HepG2 (cell line): ENCODE measurements around the gene MILR1. TPM values are rescaled to one million over a fixed set of nuclear protein-coding genes. Genes with fewer than 3 reads are reported as not detected.

Experiments
- MEIS1 ChIP-seq: sonication (generic); formaldehyde crosslinking; IDR thresholded peaks from 2 replicates; pipeline ENCODE4 v1.9.0; 2021; ENCODE audit warnings: mild to moderate bottlenecking, missing genetic modification reagents, moderate library complexity, borderline replicate concordance
- SMC3 ChIP-seq: IDR thresholded peaks from 2 replicates; pipeline ENCODE4 v1.6.1; 2011; ENCODE audit warnings: low read length, improper control_type of control experiment
- SP2 ChIP-seq: sonication (generic); formaldehyde crosslinking; IDR thresholded peaks from 2 replicates; pipeline ENCODE4 v1.5.1; 2020; ENCODE audit warnings: mild to moderate bottlenecking, missing genetic modification reagents
- ZNF264 ChIP-seq: sonication (generic); formaldehyde crosslinking; IDR thresholded peaks from 2 replicates; pipeline ENCODE4 v1.4.0; 2020; ENCODE audit warnings: missing genetic modification reagents
- ZNF292 ChIP-seq: sonication (generic); formaldehyde crosslinking; IDR thresholded peaks from 2 replicates; pipeline ENCODE4 v1.8.1; 2022; ENCODE audit warnings: mild to moderate bottlenecking, low read depth, missing genetic modification reagents, borderline replicate concordance
- ZNF350 ChIP-seq: sonication (generic); formaldehyde crosslinking; IDR thresholded peaks from 2 replicates; pipeline ENCODE4 v1.4.0; 2020; ENCODE audit warnings: mild to moderate bottlenecking, low read depth, missing genetic modification reagents, borderline replicate concordance
- ZNF354B ChIP-seq: sonication (generic); formaldehyde crosslinking; IDR thresholded peaks from 2 replicates; pipeline ENCODE4 v1.8.0; 2022; ENCODE audit warnings: mild to moderate bottlenecking, missing genetic modification reagents
- ZSCAN25 ChIP-seq: sonication (generic); formaldehyde crosslinking; IDR thresholded peaks from 2 replicates; pipeline ENCODE4 v1.8.0; 2022; ENCODE audit warnings: mild to moderate bottlenecking, missing genetic modification reagents
- polyA plus RNA-seq, 8 experiments: library from polyadenylated mRNA; depleted of rRNA in 3 of 8; stranded (reverse) in 7 of 8; unstranded in 1 of 8; fragments of >200 nt; fragmentation: Illumina TruSeq in 4 of 8; extraction: Trizol in 4 of 8; gene quantifications; 2 replicates each; pipeline versions ENCODE4 v1.2.1 to v1.2.3, GENCODE V29; 2011 to 2016; ENCODE audit warnings: low read depth in 4 of 8, missing spikeins in 1 of 8, mixed read lengths in 1 of 8; ENCODE audit not compliant: insufficient read depth in 1 of 8
- total RNA-seq, 5 experiments: library from RNA; depleted of rRNA; stranded (reverse); fragments of >200 nt; fragmentation: Illumina TruSeq; extraction: Trizol; gene quantifications; 2 replicates each; pipeline ENCODE4 v1.2.3, GENCODE V29; 2016; ENCODE audit warnings: low read depth in 1 of 5
- TF ChIP-seq, protein P1 (sequence below): IDR thresholded peaks from 2 replicates; pipeline ENCODE4 v1.6.1; 2016; ENCODE audit warnings: missing compliant biosample characterization, missing genetic modification reagents, borderline replicate concordance
- TF ChIP-seq, protein P2 (sequence below): sonication (generic); formaldehyde crosslinking; conservative IDR thresholded peaks from 2 replicates; pipeline ENCODE4 v1.8.0; 2022; ENCODE audit warnings: mild to moderate bottlenecking, moderate library complexity, missing genetic modification reagents
- TF ChIP-seq, protein P3 (sequence below): IDR thresholded peaks from 2 replicates; pipeline ENCODE4 v1.6.1; 2016; ENCODE audit warnings: missing compliant biosample characterization, missing genetic modification reagents, borderline replicate concordance
- TF ChIP-seq, protein P4 (sequence below): IDR thresholded peaks from 2 replicates; pipeline ENCODE4 v1.6.1; 2016; ENCODE audit warnings: low read depth, missing genetic modification reagents, missing compliant biosample characterization
- TF ChIP-seq, protein P5 (sequence below): sonication (generic); formaldehyde crosslinking; IDR thresholded peaks from 2 replicates; pipeline ENCODE4 v1.4.0; 2020; ENCODE audit warnings: mild to moderate bottlenecking, missing genetic modification reagents

MILR1 gene
- total and polyA plus RNA-seq, 2 of the 13 experiments (the other 11 are each of a cell fraction or from before 2014, with no cell fraction given), result 0.27 to 1.7 TPM

DNA sequence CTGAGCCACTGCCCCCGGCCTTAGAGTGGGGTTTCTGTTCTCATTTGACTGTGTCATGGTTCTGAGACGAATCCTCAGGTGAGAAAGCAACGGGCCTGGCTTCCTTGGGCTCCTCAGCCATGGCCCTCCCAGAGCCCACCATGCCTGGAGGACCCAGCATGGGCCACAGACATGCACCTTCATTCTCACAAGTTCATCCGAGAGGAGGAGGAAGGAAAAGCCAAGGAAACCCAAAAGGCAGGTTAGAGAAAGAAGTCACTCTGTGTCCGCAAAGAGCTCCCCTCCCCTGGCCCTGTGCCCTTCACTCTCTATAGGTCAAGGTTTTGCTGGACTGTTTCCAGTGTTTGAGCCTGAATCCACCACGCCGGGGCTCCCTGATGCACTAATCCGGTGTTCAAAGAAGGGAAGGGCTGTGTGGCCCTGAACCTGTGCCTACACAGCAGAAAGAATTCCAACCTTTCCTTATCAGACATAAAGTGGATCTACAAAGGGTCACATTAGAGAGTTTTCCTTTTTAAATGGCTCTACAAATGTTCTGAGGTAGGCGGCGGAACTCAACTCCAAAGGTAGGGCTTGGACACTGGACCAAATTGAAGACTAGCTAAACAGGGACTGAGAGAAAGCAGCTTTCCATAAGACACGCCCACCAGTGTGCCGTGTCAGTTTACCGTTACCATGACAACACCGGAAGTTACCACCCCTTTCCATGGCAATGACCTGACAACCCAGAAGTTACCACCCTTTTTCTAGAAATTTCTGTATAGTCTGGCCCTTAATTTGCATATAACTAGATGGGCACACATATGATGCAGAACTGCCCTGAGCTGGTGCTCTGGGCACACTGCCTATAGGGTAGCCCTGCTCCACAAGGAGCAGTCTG is 42.4 kb upstream of the MILR1 start (continued):
- TF ChIP-seq SMC3 (peak; percentile 46; the same call in 1 of the 2 replicates), ZSCAN25 (CRISPR knock-in tag) (peak; percentile 64; the same call in 1 of the 2 replicates), SP2 (CRISPR knock-in tag) (peak; percentile 55; the same call in 1 of the 2 replicates), ZNF292 (CRISPR knock-in tag) (peak; percentile 72; the same call in 1 of the 2 replicates), ZNF354B (CRISPR knock-in tag) (0 out of 2 replicates have a peak, but pooled peaks have one; percentile 60), ZNF350 (CRISPR knock-in tag) (peak; percentile 47), MEIS1 (CRISPR knock-in tag) (peak; percentile 55), ZNF264 (CRISPR knock-in tag) (0 out of 2 replicates have a peak, but pooled peaks have one; percentile 38)
- TF ChIP-seq, protein P1, sequence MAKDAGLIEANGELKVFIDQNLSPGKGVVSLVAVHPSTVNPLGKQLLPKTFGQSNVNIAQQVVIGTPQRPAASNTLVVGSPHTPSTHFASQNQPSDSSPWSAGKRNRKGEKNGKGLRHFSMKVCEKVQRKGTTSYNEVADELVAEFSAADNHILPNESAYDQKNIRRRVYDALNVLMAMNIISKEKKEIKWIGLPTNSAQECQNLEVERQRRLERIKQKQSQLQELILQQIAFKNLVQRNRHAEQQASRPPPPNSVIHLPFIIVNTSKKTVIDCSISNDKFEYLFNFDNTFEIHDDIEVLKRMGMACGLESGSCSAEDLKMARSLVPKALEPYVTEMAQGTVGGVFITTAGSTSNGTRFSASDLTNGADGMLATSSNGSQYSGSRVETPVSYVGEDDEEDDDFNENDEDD (CRISPR knock-in tag), result 0 out of 2 replicates have a peak, but pooled peaks have one; percentile 5
- TF ChIP-seq, protein P2, sequence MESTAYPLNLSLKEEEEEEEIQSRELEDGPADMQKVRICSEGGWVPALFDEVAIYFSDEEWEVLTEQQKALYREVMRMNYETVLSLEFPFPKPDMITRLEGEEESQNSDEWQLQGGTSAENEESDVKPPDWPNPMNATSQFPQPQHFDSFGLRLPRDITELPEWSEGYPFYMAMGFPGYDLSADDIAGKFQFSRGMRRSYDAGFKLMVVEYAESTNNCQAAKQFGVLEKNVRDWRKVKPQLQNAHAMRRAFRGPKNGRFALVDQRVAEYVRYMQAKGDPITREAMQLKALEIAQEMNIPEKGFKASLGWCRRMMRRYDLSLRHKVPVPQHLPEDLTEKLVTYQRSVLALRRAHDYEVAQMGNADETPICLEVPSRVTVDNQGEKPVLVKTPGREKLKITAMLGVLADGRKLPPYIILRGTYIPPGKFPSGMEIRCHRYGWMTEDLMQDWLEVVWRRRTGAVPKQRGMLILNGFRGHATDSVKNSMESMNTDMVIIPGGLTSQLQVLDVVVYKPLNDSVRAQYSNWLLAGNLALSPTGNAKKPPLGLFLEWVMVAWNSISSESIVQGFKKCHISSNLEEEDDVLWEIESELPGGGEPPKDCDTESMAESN (CRISPR knock-in tag), result 0 out of 2 replicates have a peak, but pooled peaks have one; percentile 69
- TF ChIP-seq, protein P3, sequence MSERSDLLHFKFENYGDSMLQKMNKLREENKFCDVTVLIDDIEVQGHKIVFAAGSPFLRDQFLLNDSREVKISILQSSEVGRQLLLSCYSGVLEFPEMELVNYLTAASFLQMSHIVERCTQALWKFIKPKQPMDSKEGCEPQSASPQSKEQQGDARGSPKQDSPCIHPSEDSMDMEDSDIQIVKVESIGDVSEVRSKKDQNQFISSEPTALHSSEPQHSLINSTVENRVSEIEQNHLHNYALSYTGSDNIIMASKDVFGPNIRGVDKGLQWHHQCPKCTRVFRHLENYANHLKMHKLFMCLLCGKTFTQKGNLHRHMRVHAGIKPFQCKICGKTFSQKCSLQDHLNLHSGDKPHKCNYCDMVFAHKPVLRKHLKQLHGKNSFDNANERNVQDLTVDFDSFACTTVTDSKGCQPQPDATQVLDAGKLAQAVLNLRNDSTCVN (CRISPR knock-in tag), result peak; percentile 36; the same call in 1 of the 2 replicates
- TF ChIP-seq, protein P4, sequence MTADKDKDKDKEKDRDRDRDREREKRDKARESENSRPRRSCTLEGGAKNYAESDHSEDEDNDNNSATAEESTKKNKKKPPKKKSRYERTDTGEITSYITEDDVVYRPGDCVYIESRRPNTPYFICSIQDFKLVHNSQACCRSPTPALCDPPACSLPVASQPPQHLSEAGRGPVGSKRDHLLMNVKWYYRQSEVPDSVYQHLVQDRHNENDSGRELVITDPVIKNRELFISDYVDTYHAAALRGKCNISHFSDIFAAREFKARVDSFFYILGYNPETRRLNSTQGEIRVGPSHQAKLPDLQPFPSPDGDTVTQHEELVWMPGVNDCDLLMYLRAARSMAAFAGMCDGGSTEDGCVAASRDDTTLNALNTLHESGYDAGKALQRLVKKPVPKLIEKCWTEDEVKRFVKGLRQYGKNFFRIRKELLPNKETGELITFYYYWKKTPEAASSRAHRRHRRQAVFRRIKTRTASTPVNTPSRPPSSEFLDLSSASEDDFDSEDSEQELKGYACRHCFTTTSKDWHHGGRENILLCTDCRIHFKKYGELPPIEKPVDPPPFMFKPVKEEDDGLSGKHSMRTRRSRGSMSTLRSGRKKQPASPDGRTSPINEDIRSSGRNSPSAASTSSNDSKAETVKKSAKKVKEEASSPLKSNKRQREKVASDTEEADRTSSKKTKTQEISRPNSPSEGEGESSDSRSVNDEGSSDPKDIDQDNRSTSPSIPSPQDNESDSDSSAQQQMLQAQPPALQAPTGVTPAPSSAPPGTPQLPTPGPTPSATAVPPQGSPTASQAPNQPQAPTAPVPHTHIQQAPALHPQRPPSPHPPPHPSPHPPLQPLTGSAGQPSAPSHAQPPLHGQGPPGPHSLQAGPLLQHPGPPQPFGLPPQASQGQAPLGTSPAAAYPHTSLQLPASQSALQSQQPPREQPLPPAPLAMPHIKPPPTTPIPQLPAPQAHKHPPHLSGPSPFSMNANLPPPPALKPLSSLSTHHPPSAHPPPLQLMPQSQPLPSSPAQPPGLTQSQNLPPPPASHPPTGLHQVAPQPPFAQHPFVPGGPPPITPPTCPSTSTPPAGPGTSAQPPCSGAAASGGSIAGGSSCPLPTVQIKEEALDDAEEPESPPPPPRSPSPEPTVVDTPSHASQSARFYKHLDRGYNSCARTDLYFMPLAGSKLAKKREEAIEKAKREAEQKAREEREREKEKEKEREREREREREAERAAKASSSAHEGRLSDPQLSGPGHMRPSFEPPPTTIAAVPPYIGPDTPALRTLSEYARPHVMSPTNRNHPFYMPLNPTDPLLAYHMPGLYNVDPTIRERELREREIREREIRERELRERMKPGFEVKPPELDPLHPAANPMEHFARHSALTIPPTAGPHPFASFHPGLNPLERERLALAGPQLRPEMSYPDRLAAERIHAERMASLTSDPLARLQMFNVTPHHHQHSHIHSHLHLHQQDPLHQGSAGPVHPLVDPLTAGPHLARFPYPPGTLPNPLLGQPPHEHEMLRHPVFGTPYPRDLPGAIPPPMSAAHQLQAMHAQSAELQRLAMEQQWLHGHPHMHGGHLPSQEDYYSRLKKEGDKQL (CRISPR knock-in tag), result peak; percentile 63; the same call in 1 of the 2 replicates
- TF ChIP-seq, protein P5, sequence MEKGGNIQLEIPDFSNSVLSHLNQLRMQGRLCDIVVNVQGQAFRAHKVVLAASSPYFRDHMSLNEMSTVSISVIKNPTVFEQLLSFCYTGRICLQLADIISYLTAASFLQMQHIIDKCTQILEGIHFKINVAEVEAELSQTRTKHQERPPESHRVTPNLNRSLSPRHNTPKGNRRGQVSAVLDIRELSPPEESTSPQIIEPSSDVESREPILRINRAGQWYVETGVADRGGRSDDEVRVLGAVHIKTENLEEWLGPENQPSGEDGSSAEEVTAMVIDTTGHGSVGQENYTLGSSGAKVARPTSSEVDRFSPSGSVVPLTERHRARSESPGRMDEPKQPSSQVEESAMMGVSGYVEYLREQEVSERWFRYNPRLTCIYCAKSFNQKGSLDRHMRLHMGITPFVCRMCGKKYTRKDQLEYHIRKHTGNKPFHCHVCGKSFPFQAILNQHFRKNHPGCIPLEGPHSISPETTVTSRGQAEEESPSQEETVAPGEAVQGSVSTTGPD (CRISPR knock-in tag), result no peak
